Germinal center (tissue), 1 donor: ENCODE results near the gene CAP1.

Experiments used
- DNase-seq: peaks from one replicate; pipeline ENCODE4 v3.0.0; 2012; ENCODE audit warnings: mixed read lengths, low spot score

The CAP1 gene

GRCh38 chr1:40096977-40097782, 56.7 kb downstream of the CAP1 start, which contains the start of gene PPT1:
Gene PPT1, minus strand, starts transcription at chr1:40097252. Its CDS starts 14 bp downstream, at chr1:40097238.
- DNase-seq = peak; percentile 84

- no peak for DNase-seq
Observed at GRCh38 chr1:40102038-40102437, 61.5 kb downstream of the CAP1 start.

- DNase-seq = no peak
Observed at GRCh38 chr1:40102896-40103295, 62.4 kb downstream of the CAP1 start.

- DNase-seq = no peak
Observed at GRCh38 chr1:40105028-40105427, 64.5 kb downstream of the CAP1 start.

GRCh38 chr1:40107290-40107959, 66.9 kb downstream of the CAP1 start:
- DNase-seq = no peak

GRCh38 chr1:40110389-40110788, 69.9 kb downstream of the CAP1 start:
- DNase-seq = no peak

- DNase-seq = no peak
Observed at GRCh38 chr1:40114400-40114799, 73.9 kb downstream of the CAP1 start.

- no peak for DNase-seq
Observed at GRCh38 chr1:40120128-40120527, 79.6 kb downstream of the CAP1 start.
